Fibroblast of skin of back (primary cell): ENCODE measurements around the gene EIF4E3.

Experiments
- DNase-seq: peaks from one replicate; pipeline ENCODE4 v3.0.0-alpha.2; 2013

The EIF4E3 gene

DNA sequence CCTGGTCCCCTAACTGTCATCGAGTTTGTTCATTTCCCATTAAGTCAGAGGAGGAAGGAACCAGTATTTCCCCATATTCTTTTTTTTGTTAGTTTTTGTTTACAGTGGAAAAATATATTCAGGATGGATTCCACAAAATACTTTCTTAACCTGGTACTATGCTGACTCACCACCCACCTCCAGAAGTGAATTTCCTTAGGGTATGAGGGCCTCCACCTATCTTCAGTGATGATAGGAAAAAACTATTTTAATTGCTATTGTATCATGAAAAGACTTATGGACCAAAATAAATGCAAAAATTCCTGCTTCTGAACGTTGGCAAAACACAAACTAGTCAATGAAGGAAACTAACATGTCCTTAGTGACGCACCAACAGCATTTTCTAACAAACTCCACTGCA lies 77.5 kb downstream of the EIF4E3 start:
- no peak for DNase-seq

DNA sequence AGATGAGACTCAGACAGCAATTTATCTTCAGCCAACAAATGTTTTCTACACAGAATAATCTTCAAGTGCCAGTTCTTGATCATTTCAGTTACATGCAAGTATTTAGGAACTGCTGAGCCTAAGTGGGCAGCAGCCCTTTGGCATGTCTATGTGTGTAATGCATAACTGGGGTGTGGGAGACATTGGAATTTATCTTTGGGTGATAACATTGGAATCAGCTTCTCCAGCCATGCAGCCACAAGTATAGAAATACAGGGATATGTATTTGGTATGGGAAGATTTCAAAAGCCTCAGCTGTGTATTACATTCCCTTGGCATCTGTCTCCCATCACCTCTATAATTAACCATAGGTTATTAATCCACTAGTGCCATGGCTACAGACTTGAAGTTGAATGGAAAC lies 78.2 kb downstream of the EIF4E3 start:
- peak; percentile 31 for DNase-seq

DNA sequence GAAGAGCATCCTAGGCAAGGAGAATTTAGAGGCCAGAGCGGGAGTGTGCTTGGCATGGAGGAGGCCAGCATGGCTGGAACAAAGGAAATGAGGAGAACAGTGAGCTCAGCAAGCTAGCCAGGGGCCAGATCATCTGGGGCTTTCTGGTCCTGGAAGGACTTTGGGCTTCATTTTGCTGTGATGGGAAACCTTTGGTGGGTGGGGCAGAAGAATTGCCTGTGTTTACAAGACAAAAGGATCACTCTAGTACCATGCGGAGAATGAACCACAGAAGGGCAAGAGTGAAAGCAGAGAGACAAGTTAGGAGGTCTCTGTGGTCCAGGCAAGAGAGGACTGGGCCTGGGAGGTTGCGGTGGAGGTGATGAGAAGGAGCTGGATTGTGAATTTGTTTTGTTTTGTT lies 80.1 kb downstream of the EIF4E3 start:
- no peak for DNase-seq

DNA sequence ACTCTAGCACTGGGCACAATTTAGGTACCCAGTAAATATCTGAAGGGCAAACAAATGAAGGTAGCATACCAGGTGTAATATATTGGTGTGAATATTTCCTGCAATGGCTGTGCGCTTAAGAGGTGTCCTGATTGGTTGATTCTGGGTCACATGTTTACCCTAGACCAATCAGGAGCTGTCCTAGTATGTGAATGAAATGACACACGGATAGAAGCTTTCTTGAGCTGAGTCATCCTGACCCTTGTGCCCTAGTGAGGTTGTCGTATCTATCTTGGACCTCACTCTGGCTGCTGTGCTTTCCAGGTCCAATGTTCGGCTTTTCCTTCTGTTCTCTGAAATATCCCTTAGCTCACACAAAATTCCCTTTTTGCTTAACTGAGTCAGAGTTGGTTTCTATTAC lies 83.5 kb downstream of the EIF4E3 start:
- peak; percentile 14 for DNase-seq

DNA sequence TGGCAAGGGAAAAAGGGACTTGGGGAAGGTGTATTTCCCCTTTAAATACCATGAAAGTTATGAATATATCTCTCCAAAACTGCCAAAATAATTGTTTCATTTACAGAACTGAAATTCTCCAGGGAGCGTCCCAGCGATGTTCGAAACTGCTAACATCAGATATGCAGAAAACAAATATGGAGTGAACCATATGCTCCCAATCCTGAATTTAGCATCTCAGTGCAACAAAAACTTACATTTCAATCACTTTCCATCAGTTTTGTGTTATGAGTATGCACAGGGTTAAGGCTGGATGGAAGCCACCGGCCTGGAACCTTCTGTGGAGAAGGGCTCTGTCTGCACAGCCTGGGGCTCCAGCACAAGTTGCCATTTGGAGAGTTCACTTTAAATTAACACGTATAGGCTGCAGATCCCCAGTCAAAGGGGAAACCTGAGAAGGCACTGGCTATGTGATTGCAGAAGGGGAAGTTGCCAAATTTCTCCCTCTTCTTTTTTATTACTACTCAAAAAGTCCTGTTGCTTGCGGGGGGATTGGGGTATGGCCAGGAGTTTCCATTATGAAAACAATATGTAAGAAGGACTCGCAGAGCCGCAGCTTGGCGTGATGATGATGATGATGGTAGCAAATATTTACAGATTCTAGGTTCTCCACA lies 84.7 kb downstream of the EIF4E3 start:
- DNase-seq, result no peak

DNA sequence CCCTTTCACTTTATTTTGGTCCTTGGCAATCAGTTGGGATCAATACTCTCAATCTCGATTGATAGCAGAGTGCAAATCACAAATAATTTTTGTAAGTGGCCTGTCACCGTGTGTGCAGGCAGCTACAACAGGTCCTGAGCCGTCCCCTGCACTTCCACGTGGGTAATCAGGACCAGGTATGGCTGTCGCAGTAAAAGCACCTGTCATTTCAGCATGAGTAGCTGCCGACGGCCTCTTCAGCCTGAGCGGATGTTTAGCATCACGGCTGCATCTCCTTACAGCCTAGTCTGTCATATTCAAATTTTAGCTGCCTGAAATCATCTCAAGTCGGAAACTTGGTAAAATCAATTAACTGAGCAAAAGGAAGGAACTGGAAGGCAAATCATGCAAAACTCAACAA lies 88.7 kb downstream of the EIF4E3 start:
- DNase-seq, result no peak

DNA sequence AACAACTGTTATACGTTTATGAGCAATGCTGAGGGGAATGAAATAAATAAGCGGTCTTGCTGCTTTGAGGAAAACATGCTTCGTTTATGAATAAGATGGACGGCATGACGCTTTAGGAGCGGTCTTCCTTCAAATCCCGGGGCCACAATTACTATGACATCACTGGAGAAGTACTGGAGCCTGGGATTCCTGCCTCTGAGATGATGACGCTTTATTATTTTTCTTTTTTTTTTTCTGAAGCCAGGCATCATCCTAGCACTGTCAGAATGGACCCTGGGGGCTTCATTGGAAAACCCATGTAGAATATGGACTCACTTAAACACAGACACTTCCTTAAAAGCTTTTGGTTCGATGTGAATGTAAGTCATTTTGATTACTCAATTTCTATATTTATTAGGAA lies 89.2 kb downstream of the EIF4E3 start:
- DNase-seq, result no peak

DNA sequence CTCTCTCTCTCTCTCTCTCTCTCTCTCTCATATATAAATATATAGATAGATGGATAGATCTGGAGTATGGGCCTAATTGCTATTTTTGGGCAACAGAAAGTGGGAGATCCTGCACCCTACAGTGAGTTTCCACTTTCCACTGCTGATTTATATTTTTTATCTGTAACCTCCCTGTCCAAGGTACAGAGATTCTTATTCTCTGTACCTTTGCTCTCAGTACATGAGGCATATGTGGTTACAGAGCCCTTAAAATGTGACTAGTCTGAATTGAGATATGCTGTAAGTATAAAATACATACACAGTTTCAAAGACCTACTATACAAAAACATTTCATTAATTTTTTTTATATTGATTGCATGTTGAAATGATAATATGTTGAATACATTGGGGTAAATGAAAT lies 90.5 kb downstream of the EIF4E3 start:
- no peak for DNase-seq

DNA sequence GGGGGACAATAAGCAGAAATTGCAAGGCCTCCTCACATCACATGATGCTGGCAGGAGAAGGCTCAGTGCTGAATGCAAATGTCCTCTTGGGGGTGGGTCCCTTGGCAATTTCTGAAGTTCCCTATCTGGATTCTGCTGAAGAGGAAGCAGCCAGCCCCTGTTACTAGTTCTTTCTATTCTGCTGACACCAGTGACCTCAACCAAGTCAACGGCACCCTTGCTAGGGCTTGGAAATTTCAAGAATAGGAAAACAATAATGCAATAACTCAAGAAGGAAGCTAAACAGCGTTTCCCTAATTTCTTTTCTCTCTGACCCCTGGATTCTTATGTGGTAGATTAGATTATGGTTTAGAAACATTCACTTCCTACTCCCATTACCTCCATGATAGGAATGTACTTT lies 95.5 kb downstream of the EIF4E3 start:
- DNase-seq, result no peak

DNA sequence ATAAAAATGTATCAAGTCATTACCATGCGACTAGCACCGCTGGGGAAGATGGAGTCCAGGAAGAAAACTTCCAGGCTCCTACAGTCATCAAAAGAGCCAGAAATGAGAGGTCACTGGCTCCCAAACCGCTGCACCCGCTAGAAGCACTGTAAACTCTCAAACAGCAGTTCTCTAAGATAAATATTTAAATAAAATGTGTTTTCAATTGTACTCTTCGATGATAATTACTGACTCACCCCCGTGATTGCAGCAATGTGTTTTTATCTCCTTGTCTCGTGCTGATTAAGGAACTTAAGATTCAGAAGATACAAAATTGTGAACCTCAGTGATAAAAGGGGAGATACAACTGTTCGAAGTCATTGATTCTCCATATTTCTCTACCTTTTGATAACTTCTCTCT lies 95.9 kb downstream of the EIF4E3 start:
- peak; percentile 57 for DNase-seq

DNA sequence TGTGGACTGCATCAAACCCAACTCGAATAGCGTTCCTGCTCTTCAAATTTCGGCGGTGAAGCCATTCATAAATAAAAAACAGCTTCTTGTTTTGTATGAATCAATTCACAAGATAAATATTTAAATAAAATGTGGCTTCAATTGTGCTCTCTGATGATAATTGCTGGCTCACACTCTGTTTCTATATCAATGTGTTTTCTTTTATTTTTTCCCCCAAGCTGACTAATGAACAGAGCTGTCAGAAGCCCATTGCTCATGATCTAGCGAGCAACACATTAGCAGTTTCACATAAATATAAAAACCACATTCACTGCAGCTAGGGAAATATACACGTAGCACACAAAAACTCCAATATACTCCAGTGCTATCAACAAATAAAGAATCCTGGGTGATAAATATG lies 96.7 kb downstream of the EIF4E3 start:
- peak; percentile 30 for DNase-seq

DNA sequence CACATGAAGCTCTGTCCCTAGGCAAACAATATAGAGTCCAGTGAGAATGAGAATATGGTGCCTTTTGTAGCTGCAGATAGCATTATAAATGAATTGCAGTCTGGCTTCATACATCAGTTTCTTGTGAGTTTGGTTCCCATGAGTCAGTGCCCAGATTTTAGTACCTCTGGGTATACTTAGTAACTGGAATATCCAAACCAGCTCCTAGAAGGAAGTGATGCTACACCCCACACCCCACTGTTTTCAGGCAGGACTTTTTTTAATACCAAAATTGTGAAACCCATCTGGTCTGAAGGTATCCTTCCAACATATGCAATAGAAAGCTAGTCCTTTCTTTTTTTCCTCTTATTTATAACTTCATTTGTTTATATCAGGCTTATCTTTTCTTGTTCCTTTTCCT lies 99.5 kb downstream of the EIF4E3 start:
- DNase-seq, result no peak
